Ovary (tissue), 3 donors: Measurements from ENCODE around the gene INF2.

Experiments
- EP300 ChIP-seq: sonication (generic); formaldehyde crosslinking; IDR thresholded peaks from one replicate; pipeline ENCODE4 v1.6.1; 2017; ENCODE audit warnings: antibody characterized with exemption
- POLR2A ChIP-seq: fragments of 450-650 bp; IDR thresholded peaks from one replicate; pipeline ENCODE4 v1.6.1; 2017; ENCODE audit warnings: antibody characterized with exemption, mild to moderate bottlenecking, moderate library complexity
- TF ChIP-seq, protein P1 (sequence below), 3 donors: fragments of 450-650 bp in 2 of 3; fragments of 200-600 bp in 1 of 3; IDR thresholded peaks; one replicate each; pipeline versions ENCODE4 v1.5.1 to v1.8.0; 2016 to 2022; ENCODE audit warnings: antibody characterized with exemption in 3 of 3, mild to moderate bottlenecking in 1 of 3
- donor health status: DM: no; HTN: no; CAD: no.

DNA sequence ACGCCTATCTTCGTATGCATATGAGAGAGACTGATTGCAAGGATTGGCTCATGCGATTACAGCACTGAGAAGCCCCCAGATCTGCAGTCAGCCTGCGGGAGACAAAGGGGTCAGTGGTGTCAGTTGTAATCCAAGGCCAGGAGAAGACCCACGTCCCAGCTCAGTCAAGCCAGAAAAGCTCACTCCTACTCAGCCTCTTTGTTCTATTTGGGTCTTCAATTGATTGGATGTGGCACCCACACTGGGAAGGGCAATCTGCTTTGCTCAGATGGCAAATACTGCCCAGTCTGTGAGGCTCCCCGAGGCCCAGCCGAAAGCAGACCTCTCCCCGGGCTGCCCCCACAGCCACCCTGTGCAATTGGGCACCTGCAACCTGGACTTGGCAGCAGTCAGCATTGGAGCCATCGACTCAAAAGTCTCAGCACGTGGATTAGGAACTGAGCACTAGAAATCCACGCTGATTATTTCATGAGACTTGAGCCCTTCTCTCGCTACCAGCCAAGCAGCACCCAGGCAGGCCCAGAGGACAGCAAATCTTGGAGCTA is 45.3 kb upstream of the INF2 start:
- TF ChIP-seq, protein P1, sequence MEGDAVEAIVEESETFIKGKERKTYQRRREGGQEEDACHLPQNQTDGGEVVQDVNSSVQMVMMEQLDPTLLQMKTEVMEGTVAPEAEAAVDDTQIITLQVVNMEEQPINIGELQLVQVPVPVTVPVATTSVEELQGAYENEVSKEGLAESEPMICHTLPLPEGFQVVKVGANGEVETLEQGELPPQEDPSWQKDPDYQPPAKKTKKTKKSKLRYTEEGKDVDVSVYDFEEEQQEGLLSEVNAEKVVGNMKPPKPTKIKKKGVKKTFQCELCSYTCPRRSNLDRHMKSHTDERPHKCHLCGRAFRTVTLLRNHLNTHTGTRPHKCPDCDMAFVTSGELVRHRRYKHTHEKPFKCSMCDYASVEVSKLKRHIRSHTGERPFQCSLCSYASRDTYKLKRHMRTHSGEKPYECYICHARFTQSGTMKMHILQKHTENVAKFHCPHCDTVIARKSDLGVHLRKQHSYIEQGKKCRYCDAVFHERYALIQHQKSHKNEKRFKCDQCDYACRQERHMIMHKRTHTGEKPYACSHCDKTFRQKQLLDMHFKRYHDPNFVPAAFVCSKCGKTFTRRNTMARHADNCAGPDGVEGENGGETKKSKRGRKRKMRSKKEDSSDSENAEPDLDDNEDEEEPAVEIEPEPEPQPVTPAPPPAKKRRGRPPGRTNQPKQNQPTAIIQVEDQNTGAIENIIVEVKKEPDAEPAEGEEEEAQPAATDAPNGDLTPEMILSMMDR (IDR thresholded peaks at IDR 0.05): no peak
- no peak for TF ChIP-seq POLR2A
- no peak for TF ChIP-seq EP300
